Measurements from ENCODE around the gene LEF1. TPM values are rescaled to one million over a fixed set of nuclear protein-coding genes. Genes with fewer than 3 reads are reported as not detected.

LEF1 gene
- total RNA-seq, 1 donor from 2014 or later, result 76.6 TPM

DNA sequence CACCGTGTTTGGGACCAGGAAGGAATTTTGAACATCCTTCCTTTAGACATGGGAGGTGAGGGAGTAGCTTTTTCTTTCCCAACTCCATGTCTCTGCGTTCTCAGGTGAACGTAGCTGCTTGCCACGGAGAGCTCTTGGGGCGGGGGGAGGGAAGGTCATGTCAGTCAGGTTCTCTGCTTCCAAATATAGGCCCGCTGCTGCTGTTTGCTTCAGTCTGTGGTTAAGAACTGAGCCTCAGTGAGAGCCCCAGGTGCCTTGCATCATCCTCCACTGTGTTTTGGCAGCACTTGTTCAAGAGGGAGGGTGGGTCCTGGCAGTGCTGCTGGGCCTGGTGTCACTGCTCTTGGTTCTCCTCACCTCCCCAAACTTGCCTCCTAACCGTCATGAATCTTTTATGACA lies 132.5 kb downstream of the LEF1 start:
- Mint-ChIP-seq H3K4me3 (no peak overlapping the region), H3K27me3 (ENCODE audit: low read depth) (no peaks in the 10 kb centered on the region), H3K4me1 (no peaks in the 10 kb centered on the region), H3K36me3 (peaks cover 23% of the 10 kb centered on the region), H3K27ac (no peak overlapping the region), H3K9me3 (peaks cover 5% of the 10 kb centered on the region)
- DNase-seq (ENCODE audit: low spot score in 2 of 2, unreplicated experiment in 2 of 2), result no peak
- TF ChIP-seq, protein P1, sequence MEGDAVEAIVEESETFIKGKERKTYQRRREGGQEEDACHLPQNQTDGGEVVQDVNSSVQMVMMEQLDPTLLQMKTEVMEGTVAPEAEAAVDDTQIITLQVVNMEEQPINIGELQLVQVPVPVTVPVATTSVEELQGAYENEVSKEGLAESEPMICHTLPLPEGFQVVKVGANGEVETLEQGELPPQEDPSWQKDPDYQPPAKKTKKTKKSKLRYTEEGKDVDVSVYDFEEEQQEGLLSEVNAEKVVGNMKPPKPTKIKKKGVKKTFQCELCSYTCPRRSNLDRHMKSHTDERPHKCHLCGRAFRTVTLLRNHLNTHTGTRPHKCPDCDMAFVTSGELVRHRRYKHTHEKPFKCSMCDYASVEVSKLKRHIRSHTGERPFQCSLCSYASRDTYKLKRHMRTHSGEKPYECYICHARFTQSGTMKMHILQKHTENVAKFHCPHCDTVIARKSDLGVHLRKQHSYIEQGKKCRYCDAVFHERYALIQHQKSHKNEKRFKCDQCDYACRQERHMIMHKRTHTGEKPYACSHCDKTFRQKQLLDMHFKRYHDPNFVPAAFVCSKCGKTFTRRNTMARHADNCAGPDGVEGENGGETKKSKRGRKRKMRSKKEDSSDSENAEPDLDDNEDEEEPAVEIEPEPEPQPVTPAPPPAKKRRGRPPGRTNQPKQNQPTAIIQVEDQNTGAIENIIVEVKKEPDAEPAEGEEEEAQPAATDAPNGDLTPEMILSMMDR (IDR thresholded peaks at IDR 0.05; ENCODE audit: unreplicated experiment), result no peak

DNA sequence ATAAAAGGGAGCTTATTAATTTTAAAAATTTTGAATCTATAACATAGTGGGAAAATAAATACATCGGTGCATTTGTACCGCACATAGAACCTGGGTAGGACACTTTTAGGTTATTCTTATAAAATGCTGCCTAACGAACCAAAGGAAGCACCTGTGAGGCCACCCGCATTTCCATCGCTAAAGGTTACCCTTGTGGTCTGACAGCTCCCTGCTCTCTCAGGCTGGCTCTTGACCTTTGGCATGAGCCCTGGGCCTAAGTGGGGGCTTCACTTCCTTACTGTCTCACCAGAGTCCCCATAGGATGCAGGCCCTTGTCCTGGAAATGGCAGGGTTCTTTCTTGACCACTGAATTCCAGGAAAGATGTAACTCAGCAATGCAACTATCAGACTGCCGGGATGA lies 133.0 kb downstream of the LEF1 start:
- H3K27me3 Mint-ChIP-seq (ENCODE audit: low read depth), result no peaks in the 10 kb centered on the region
- DNase-seq (ENCODE audit: low spot score in 2 of 2, unreplicated experiment in 2 of 2), result no peak
- no peak overlapping the region for H3K27ac Mint-ChIP-seq
- H3K36me3 Mint-ChIP-seq, result peaks cover 26% of the 10 kb centered on the region
- TF ChIP-seq, protein P1 (IDR thresholded peaks at IDR 0.05; ENCODE audit: unreplicated experiment), result no peak
- peaks cover 5% of the 10 kb centered on the region for H3K9me3 Mint-ChIP-seq
- H3K4me3 Mint-ChIP-seq, result no peak overlapping the region
- H3K4me1 Mint-ChIP-seq, result no peaks in the 10 kb centered on the region

DNA sequence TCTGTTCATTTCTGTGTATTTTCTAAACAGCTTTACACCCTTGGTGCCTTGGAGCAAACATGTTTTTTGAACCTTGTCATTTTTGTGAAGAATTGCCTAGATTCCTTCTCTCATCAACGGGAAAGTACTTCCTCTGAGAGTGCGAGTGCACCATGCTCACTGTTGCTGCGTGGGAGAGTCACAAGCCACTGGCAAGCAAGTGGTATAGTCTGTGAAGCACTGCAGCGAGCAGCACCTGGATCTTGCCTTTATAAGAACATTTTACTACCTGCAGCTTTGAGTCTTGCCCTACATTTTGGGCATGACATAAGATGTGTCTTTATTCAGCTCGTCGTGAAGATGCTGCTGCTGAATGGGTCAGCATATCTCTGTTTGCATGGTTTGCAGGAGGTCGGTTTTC lies 134.2 kb downstream of the LEF1 start:
- no peaks in the 10 kb centered on the region for H3K4me1 Mint-ChIP-seq
- TF ChIP-seq, protein P1 (IDR thresholded peaks at IDR 0.05; ENCODE audit: unreplicated experiment), result no peak
- no peak for DNase-seq (ENCODE audit: low spot score in 2 of 2, unreplicated experiment in 2 of 2)
- no peak overlapping the region for H3K4me3 Mint-ChIP-seq
- no peaks in the 10 kb centered on the region for H3K9me3 Mint-ChIP-seq
- peaks cover 26% of the 10 kb centered on the region for H3K36me3 Mint-ChIP-seq
- no peaks in the 10 kb centered on the region for H3K27me3 Mint-ChIP-seq (ENCODE audit: low read depth)
- H3K27ac Mint-ChIP-seq, result no peak overlapping the region

DNA sequence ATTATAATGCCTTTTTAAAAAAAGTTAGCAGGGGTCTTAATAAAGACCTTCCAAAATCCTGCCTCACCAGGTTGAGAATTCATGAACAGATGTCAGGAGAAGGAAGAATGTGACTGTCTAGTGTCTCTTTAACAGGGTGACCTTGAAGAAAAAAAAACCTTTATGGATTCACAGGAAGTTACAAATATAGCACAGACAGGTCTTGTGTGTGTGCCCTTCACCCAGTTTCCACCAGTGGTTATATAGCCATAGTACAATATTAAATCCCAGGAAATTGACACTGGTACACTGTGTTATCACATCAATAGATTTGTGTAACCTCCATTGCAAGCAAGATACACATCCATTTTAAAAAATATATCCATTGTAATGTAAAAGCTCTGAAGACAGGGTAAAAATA lies 135.4 kb downstream of the LEF1 start:
- DNase-seq (ENCODE audit: low spot score in 2 of 2, unreplicated experiment in 2 of 2), result no peak
- Mint-ChIP-seq H3K27me3 (ENCODE audit: low read depth) (no peaks in the 10 kb centered on the region), H3K9me3 (no peaks in the 10 kb centered on the region), H3K4me1 (no peaks in the 10 kb centered on the region), H3K27ac (no peak overlapping the region), H3K4me3 (no peak overlapping the region), H3K36me3 (peaks cover 34% of the 10 kb centered on the region)
- TF ChIP-seq, protein P1 (IDR thresholded peaks at IDR 0.05; ENCODE audit: unreplicated experiment), result no peak

DNA sequence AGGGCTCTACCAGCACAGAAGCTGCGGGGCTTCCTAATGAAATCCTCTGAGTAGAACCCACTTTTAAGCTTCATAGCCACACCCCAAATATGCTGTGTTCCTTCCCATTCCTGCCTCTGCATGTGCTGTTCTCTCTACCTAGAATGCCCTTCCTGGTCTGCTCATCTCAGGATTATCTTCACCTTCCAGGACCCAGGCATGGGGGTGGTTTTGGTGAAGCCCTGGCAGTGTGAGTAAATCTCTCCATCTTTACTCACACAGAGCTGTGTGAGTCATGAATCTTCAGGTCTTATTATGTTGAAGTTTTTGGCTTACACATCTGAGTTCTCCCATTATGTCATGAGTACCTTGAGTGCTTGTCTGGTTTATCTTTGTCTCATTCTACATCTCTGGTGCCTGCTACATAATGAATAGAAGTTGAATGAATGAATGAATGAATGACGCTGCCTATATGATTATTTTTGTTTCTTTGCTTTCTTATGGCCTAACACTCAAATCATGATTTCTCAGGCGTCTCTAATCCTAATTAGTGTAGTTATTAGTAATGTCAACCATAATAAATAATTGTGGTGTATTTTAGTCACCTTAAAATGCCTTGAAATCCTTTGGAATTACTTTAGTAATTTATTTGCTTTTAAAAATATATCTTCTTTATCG lies 137.2 kb downstream of the LEF1 start:
- no peak overlapping the region for H3K27ac Mint-ChIP-seq
- no peaks in the 10 kb centered on the region for H3K9me3 Mint-ChIP-seq
- DNase-seq (ENCODE audit: low spot score in 2 of 2, unreplicated experiment in 2 of 2), result no peak
- TF ChIP-seq, protein P1 (IDR thresholded peaks at IDR 0.05; ENCODE audit: unreplicated experiment), result no peak
- H3K4me1 Mint-ChIP-seq, result no peaks in the 10 kb centered on the region
- no peaks in the 10 kb centered on the region for H3K27me3 Mint-ChIP-seq (ENCODE audit: low read depth)
- H3K36me3 Mint-ChIP-seq, result peaks cover 40% of the 10 kb centered on the region
- H3K4me3 Mint-ChIP-seq, result no peak overlapping the region

All from mesothelial cell of epicardium (in vitro differentiated cells).